Cerebellar cortex (tissue), 1 donor: Measurements from ENCODE around the gene CCDC201.
"Not testable (repeated sequence)": the region's sequence is repeated elsewhere in the genome, so short reads cannot be mapped to it uniquely, and the experiment has no call there.

Source experiments
- DNase-seq: peaks from one replicate; pipeline ENCODE4 v3.0.0-alpha.2; 2015; ENCODE audit warnings: low spot score

The CCDC201 gene

DNA sequence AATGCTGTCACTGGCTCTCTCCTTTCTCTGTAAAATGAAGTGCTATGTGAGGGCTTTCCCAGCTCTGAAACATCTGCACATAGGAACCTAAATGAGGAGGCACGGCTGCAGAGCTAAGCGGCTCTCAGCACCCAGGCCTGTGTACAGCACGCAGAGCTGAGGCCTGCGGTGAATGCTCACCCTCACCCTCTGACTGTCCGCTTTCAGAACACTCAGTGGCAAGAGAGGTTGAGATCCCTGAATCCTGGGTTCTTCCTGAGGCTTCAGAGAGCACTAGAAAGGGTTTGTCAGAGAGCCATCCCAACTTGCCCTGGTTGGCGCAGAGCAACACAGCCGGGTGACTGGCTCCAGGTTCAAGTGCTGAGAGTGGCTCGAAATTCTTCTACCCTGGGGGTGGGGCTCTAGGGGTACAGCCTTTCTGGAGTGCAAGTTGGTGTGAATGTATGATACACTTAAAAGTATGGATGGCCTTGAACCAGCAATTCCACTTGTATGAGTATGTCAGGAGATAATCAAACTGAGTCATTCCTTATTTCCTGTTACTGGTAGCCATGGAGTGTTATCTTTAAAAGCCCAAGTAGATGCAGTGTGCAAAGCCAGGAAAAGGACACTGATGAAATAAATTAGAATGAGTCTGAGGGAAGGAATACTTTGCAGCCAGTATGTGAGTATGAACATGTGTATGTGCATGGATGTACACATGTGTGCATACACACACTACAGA, 1.7 kb upstream of the CCDC201 start:
- DNase-seq, result no peak

DNA sequence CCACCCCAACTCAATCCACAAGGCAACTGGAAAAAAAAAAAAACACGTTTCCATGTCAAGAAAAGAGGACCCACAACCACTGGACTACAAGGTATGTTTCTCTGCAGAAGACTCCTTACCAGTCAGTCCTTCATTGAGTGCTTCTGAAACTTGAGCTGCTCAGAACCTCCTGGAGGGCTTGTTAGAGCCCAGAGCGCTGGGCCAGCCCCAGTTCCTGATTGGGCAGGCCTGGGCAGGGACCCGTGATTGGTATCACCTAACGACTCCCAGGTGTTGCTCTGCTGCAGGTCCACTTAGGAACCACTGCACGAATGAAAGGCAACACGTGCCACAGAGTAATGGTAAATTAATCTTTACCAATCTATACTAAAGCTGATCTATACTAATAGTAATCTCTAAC, 473 bp upstream of the CCDC201 start:
- DNase-seq, result no peak

DNA sequence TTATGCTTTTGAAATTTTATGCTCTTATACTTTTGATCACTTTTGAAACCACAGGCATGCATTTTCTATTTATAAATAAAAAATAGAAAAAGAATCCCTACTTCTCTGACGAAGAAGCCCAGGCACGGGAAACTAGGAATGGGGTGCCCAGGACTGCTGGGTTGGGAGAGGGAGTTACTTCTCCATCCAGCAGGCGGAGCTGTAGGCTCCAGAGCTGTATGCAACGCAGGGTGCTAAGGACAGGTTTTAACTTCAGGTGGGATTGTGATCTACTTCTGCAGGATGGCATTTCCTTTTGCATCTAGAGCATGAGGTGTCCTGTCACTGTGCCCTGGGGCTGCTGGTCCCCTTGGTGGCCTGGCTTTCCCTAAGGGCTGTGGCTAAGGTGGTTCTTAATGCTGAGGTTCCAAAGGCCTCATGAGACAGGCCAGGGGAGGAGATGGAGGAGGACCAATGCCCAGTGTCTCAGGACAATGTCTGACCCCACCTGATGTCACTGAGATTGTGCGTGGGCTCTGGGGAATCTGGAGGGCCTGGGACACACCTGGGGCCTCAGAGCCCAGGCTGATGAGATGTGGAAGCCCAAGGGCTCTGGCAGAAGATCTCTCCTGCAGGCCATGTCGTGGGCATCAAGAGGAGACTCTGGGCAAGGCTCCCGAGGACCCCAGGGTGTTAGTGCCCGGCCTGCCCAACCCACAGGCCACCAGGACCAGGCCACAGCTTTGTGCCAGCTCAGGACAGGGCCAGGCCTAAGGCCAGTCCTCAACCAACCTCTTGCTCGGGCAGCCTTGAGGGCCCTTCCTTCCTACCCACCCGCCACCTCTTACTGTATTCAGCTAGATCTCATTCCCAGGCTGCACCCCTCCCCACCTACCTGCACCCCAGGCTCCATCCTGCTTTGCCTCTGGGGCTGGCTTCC, 507 bp downstream of the CCDC201 start:
- DNase-seq, result peak; percentile 3

DNA sequence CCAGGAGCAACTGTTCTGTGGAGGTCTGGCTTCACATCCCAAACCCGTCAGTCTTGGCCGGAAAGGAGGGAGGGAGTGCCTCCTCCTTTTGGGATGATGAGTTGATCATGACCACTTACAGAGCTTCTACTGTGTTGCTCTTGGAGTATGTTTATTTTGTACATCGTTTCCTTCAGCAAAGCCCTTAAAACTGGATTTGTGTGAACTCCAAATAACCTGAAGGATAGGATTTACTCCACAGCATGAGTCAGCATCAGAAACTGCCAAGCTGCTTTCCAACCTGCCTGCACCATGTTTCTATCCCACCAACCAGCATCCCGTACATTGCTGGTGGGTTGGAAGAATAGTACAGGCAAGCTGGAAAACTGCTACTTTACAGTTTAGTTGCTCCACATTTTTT, 3.5 kb downstream of the CCDC201 start:
- DNase-seq, result no peak

DNA sequence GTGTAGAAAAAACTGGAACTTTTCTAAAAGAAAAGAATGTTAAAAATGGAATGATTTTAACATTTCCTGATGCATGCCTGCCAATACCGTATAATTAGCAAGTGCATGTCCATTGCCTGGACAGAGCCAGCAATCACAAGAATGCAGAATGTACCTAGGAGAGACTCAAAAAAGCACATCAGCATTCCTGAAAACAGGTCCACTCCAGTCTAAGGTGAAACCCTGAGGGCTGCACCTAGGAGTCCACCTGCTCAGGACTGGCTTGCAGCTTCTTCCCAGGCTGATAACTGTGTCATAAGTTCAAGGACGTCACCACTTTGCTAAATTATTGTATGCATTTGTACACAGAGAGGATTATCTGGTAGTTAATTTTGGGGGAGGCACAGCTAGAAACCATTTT, 5.4 kb downstream of the CCDC201 start:
- DNase-seq, result no peak

DNA sequence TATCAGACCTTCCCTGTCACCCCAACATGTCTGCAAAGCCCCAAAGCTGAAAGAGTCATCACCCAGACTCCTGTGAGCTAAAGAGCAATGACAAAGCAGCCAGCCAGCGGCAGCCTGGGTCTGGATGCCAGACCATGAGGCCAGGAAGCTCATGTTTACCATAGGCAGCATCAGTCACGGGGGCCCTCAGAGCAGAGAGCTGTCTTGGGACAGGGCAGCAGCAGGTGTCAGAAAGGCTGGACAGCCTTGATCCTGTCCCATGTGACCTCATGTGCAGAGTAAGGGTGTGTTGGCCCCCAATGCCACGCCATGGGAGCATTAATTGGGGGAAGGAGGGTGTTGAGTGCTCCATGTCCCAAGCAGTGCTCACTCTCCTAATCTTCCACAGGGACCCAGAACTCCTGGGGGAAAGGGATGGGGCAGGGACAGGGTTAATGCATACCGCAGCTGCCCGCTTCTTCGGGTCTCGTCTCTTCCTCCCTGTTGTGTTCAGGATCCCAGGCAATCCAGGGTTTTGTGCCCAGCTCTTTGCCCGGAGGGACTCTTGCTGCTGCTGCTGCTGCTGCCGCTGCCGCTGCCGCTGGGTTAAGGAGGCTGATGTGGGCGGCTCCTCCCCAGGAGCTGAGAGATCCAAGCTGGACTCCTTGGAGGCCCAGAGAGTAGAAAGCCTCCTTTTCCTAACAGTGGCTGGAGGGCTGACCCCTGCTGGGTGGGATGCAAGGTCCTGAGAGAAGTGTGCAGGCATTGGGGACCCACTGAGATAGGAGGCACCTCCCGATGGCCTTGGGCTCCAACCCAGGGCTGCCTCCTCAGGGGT, 7.1 kb downstream of the CCDC201 start:
- DNase-seq, result no peak

DNA sequence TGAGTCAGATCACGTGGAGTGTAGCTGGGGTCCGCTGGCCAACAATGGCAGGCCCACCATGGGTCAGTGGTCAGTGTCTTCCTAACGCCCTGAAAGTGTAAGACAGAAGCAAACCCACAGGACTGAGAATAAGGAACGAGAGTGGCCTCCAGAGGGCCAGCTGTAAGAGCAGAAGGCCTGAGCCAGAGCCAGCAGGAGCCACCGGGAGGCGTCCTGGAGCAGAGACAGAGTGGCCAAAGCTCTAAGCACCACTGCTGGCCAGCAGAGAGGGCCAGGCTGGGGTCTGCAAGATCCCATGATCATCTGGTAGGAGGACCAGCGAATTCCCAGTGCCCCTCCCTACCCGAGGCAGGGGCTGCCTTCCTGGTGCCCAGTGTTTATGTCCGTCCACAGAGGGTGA, 9.2 kb downstream of the CCDC201 start:
- no peak for DNase-seq

DNA sequence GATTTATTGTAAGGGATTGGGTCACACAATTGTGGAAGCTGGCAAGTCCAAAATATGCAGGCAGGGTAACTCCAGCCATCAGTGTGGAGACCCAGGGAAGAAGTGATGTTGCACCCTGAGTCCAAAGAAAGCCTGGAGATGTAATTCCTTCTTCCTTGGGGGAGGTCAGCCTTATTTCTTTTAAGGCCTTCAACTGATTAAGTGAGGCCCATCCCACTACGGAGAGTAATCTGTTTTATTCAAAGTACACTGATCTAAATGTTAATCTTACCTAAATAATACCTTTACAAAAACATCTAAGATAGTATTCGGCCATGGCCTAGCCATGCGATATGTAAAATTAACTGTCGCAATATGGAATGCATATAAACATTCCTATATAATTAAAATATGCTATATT, 16.0 kb downstream of the CCDC201 start:
- DNase-seq, result not testable (repeated sequence)

DNA sequence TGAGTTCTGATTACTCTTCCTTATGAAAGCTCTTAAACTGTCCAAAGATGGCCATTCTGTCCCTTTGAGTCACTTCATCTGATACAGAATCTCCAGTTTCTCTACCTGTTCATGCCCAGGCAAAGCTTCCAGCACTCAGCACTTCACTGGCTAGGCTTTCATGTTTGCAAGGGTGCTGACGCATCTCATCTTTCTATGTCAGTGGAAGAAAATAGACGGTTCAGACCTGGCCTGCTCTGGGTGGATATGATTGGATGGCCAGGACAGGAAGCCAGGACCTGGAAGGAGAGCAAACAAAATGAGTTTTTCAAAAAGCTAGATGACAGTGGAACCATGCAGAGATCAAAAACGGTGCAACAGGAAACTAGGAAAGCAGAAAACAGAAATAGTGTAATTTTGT, 17.2 kb downstream of the CCDC201 start:
- DNase-seq, result not testable (repeated sequence)

DNA sequence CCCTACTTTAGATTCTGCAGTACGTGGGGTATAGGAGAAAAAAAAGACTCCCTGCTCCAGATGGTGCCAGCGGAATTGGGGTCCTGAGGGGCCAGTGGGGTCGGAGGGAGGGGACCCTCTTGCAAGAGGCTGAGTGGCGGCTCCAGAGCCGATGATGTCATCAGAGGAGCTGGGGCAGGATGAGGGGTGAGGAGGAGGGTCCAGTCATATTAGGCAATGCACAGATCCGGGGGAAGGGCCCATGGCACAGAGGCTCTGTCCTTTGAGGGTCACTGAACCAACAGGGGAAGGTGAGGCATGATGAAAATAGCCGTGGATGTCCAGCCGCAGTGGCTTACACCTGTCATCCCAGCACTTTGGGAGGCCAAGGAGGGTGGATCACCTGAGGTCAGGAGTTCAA, 19.4 kb downstream of the CCDC201 start:
- not testable (repeated sequence) for DNase-seq

DNA sequence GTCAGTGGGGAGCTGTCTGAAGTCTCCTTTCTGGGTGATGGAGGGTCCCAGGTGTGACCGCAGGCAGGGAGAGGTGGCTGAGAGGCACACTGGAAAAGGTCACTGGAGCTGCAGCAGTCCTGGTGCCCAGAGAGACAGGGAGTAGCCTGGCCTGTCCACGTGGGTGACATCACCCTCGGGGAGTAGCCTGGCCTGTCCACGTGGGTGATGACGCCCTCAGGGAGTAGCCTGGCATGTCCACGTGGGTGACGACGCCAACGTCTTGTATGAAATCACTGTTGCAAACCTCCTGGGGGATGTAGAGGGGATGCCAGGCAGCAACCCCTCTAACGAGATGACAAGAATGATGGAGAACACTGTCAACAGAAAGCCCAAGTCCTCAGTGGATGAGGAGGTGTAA, 19.9 kb downstream of the CCDC201 start:
- not testable (repeated sequence) for DNase-seq

DNA sequence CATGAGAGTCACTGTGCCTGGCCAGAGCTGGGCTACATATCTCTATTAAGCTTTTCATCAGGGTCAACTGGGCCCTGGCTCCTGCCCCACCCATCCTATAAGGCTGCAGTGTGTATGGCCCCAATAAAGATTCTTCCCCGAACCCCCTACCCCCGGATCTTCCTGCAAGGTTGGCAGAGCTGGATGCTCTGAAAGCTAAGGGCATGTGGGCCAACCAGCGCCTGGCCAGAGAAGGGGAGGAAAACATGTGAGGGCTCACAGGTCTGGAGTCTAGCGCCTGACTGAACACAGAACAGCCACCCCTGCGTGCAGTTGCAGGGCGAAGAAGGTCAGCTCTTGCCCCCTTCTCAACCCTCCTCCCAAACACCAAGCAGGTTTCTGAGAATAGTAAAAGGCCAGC, 24.1 kb downstream of the CCDC201 start:
- DNase-seq, result not testable (repeated sequence)

DNA sequence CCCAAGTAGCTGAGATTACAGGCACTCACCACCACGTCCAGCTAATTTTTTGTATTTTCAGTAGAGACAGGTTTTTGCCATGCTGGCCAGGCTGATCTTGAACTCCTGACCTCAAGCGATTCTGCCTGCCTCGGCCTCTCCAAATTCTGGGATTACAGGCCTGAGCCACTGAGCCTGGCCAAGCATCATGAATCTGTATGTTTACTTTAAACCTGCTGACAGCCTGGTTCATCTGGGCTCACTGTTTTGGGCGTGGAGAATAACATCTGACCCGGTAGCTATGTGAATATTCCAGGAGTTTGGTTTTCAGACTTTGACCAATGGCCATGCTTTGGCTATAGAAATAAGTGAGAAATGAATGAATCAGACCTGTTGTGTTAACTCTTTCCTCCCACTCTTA, 26.3 kb downstream of the CCDC201 start:
- DNase-seq, result not testable (repeated sequence)

DNA sequence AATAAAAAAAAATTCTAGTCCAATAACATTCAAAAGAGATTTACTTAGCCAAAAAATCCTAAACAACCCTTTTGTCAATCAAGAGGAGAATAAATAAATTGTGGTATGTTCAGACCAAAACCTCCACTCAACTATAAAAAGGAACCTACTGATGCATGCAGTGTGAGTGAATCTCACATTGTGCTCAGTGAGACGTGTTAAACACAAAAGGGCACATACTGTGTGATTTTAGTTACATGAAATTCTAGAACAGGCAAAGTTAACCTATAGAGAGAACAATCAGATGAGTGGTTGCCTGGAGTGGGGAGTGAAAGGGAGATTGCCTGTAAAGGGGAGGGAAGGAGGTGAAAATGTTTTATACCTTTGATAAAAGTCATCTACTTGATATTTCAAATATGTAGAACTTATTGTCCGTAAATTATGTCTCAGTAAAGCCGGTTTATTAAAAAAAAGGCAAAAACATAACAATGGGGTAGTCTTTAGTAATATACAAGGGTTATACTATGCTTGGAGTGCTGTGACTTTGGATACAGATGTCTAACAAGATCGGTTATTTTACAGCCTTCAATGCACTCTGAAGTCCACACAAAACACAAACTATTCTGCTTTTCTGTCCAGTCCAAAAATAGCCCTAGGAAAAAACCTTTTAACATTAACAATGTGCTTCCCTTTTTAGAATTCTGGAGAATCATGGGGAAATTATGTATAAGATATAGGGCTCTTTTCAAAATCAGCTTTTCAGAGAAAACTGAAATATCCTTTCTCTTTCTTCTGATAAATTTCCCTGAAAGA, 30.8 kb downstream of the CCDC201 start:
- not testable (repeated sequence) for DNase-seq

DNA sequence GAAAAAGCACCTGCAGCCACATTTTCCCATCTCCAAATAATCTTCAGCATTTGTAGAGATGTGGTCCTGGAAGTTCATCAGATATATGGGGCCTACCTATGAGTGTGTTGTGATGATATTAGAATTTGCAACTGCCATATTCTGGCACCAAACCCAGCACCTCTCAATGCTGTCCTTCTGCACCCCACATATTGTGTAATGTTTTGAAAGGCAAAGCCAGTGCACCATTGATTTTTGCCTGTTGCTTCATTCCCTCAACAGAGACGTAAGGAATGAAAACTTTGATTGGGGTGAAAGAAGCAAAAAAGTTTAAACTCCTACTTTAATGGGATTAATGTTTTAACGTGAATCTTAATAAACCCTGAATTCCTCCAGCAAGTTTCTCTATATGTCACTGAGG, 34.0 kb downstream of the CCDC201 start:
- not testable (repeated sequence) for DNase-seq

DNA sequence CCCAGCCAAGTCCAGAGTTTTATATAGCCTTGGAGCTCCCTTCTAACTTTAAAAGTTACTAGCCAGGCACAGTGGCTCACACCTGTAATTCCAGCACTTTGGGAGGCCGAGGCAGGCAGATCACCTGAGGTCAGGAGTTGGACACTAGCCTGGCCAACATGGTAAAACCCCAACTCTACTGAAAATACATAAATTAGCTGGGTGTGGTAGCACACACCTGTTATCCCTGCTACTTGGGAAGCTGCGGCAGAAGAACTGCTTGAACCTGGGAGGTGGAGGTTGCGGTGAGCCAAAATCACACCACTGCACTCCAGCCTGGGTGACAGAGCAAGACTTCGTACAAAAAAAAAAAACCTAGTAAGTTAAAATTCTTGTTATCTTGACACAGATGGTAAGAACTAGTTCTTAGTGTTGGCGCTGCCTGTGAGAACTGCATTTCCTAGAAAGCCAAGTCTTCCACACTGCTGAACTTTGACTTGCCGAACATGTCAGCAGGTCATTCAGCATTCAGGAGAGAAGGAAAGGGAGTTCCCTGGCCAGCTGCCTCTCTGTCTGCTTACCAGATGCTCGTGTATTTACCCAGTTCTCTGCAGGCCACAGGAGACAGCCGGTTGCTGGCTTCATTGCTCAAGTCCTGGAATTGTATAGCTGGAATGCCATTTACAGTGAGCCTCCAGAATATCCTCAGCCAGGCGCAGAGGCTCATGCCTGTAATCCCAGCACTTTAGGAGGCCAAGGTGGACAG, 40.3 kb downstream of the CCDC201 start:
- DNase-seq, result not testable (repeated sequence)

DNA sequence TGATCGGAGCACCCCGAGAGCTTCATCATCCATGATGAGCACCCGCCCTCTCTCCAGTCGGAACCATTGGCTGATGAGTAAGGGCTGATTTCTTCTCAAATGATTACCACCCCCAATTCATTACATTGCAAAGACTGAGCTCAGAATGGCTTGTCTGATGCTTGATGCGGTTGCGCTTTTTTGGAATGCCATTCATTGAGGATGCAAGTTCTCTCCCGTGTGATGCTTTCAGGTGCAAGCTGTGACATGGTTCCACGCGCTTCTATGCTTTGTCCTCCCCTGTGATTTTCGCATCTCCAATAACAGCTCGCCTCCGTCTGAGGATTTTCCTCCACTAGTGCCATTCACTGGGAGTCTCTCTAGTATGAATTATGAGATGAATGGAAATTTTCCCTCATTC, 43.0 kb downstream of the CCDC201 start:
- not testable (repeated sequence) for DNase-seq

DNA sequence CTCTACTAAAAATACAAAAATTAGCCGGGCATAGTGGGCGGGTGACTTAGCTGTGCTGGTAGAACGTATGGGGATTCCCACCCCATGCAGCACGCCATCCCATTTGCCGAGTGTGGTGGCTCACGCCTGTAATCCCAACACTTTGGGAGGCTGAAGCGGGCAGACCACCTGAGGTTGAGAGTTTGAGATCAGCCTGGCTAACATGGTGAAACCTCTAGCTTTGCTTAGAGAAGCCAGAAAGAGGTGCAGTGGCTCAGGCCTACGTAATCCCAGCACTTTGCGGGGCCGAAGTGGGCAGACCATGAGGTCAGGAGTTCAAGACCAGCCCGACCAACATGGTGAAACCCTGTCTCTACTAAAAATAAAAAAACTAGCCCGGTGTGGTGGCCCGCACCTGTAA, 45.2 kb downstream of the CCDC201 start:
- DNase-seq, result not testable (repeated sequence)

DNA sequence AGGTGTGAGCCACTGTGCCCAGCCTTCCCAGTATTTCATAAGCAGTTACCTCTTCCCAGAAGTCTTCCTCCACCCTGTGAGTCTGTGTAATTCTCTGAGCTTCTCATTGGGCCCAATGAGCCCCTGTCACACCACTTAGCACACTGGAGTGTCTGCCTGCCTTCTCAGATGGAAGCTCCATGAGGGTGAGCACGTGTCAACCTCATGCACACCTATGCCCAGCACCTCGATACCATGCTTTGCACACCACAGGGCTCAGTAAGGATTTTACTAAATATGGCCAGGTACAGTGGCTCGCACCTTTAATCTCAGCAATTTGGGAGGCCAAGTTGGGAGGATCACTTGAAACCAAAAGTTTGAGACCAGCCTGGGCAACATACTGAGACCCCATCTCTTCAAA, 46.3 kb downstream of the CCDC201 start:
- not testable (repeated sequence) for DNase-seq

DNA sequence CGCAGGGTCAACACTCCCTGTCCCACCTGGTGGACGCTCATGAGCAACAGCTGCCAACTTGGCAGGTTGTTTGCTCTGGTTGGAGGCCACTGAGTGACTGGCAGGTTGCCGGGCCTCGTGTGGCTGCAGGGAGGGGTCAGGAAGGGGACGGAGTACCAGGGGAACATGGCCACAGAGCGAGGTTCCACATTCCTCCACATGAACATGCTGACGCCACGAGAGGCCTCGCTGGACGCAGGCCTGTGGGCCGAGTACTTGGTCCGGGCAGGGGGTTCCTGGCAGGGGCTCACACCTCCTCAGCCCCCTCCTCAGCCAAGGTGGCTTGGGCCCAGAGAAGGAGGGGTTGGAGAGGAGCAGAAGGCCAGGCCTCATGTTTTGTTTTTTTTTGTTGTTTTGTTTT, 54.1 kb downstream of the CCDC201 start:
- DNase-seq, result not testable (repeated sequence)

DNA sequence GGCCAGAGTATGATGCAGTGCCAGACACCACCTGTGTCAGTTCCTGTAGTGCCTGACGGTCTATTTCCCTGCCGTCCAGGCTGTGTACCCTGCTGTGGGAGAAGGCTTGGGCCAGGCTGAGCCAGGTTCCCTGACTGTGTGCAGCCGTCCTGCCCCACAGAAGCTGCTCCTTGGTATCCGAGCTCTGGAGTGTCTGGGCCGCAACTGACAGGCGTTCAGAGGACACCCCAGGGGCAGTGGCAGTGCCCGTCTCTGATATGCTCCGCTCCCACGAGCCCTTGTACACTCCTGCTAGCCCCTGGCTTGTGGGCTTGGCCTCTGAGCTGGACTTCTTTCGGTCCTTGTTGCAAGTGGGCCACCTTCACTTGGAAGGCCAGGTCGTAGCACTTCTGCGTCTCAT, 55.0 kb downstream of the CCDC201 start:
- DNase-seq, result not testable (repeated sequence)
